Endometrial microvascular endothelial cells (primary cell): ENCODE measurements around the gene PCGF1. TPM values are rescaled to one million over a fixed set of nuclear protein-coding genes. Genes with fewer than 3 reads are reported as not detected.

Source experiments
- in situ Hi-C: cut with HindIII; loops from 2 replicates; pipeline ENCODE4 v1.10.0; 2017; ENCODE audit warnings: low sequenced_read_pairs, low pct_unique_long_range_greater_than_20kb; ENCODE audit errors: inconsistent ontology term
- total RNA-seq: library from RNA; depleted of rRNA; stranded (reverse); fragments of >200 nt; gene quantifications from one replicate; pipeline ENCODE4 v1.2.3, GENCODE V29; 2015; ENCODE audit errors: inconsistent ontology term

Gene PCGF1
- total RNA-seq, 1 donor from 2014 or later, result 17.2 TPM

DNA sequence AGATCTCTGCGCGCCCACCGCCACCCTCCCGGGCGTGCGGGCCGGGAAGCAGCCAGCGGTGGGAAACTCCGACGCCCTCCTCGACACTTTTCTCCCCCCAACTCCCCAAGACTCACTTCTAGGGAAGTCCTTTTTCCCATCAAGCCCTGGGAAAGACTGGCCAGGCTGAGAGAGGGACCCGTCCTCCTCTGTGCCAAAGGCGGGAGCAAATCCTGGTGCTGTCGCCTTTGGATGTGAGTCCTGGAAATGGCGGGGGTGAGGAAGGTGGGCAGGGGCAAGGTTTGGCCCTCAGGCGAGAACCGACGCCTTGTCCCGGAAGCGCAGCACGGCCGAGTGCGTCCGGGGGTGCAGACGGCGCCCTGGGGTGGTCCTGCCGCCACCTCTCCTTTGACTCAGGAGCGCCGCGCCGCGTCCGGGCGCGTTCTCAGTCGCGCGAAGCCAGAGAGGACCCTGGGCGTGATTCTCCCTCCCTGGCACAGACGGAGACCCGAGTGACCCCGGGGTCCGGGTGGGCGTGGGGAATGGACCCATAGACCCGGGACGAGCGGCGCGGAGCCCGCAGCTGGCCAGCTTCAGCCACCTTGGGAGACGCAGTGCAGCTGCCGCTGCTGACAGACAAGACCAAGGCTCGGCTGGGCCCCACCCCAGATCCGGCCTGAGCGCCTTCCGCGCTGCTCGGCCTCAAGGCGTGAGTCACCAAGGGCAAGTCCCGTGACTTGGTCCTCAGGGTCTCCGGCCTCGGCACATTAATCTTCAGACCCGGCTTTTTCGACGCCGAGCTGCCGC lies 4.6 kb downstream of the PCGF1 start:
- in situ Hi-C loops, result no loop called here

GRCh38 chr2:74502147-74502719 lies 5.3 kb downstream of the PCGF1 start:
- in situ Hi-C loops, result no loop called here

DNA sequence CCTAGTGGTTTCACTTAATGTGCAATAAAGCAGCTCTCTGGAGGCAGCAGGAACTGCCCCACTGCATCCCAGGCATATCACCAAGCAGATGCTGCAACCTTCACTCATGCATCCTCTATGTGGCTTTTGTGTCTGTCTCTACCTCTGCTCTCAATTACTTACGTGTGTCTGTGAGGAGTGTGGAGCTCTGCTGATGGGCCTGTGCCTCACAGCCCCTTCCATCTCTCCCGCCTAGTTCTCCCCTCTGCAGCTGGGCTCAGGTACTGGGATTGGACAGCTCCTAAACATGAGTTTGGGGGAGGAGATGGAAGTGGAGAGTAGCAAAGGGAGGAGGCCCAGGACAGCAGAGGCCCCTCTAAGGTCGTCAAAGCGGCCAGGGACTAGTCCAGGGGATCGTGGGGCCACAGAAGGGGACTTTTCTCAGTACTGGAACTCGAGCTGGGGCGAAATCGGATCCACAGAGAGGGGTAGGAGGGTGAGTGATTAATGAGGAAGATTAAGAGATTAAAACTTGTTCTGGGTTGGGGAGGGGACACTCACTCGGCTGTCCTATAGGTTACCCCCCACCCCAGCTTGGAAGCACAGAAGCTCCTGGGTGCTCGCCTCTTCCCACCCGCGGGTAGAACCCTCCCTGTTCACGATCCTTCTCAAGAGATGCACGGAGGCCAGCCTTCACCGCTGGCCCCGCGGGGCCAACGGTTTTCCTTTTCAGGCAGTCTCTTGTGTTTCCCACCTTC lies 6.0 kb downstream of the PCGF1 start:
- in situ Hi-C loops, result no loop called here

- in situ Hi-C loops, result no loop called here
These were observed 6.9 kb downstream of the PCGF1 start for GRCh38 chr2:74500578-74500946.

DNA sequence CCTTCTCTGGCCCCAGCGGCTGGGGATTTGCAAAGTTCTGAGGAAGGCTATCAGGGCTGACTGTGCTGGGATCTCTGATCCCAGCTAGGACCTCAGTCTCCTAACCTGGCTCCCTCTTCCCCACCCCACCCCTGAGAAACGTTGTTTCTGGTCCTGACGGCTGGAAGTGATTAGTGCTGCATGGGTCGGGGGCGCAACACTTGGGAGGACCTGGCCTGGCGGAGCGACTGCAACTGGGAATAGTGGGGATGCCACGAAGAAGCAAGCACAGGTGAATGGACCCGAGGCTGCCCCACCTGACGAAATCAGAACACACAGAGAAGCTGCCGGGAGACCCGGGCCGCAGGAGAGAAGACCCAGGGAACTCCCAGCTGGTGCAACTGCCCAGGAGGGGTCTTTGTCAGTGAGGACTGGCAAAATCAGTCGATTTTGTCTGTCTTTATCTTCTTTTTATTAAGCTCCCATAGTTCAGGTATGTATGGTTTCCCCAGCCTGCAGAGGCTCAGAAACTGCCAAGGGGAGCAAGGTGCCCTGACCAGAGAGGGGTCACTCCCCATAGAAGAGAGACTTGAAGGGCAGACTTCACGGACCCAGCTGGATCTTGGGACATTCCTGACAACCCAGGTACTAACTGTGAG lies 7.4 kb downstream of the PCGF1 start:
- in situ Hi-C loops, result no loop called here

DNA sequence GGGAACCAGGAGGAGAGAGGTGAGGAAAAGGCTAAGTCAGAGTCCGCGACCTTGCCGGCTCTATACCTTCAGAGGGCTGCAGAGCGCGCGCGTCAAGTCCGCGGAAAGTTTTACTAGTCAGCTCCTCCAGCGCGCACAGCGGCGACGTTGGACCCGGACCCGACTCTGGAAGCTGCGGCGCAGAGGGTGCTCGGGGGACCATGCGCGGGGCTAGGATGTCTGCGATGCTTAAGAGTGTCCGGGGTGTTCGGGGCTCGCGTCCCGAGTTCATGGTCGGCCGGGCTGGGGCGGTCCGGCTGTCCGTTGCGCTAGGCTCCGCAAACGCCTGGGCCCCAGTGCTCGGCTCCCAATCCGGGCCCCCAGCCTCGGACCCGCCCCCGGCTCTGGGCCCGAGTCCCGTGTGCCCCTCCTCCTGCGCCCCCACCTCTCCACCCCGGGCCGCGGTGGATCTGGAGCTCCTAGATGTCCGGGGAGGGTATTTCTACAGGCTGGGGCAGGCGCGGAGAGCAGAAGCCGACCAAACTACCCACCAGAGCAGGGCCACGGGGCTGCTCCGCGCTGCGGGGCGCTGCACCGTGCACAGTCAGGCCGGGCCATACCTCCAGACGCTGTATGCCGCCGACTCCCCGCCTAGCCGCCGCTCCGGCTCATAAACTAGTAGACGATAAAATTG lies 8.1 kb downstream of the PCGF1 start, which contains the start of gene LBX2:
Gene LBX2, minus strand, starts transcription at position 337 of the 673 bp plus-strand sequence. Its CDS starts 66 bp downstream, at position 271.
- in situ Hi-C loops, result no loop called here

DNA sequence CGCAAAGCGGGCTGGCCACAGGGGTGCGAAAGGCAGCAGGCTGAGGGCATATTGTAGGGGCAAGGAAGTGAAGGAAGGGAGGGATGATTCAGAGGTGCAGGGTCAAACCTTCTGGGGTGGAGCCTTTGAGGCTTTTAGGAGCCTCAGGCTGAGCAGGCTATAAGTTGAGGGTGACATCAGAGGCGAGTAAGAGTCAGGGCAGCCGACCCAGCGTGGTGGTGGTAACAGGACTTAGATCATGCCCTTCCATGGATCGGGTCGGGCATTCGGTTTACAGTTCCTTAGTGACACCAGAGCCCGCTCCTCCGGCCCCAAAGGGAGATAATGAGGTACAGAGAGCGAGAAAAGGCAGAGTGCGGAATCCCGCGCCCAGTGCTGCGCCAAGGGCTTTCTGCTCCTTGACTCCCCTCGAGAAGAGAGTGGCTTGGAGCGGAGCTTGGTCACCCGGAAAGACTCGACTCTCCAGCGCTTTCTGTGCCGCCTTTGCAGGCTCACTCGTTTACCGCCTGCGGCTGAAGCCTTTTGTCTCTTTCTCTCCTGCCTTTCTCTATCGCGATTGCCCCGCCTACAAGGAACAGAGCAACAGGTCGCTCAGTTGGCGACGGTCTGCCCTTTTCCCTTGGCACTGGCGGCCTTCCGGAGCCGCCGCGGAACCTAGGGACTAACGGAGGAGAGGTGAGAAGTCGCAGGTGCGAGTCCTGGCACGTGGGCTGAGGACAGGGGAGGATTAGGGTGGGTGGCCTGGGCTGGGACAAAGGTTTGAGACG lies 8.8 kb downstream of the PCGF1 start:
- in situ Hi-C loops, result no loop called here

DNA sequence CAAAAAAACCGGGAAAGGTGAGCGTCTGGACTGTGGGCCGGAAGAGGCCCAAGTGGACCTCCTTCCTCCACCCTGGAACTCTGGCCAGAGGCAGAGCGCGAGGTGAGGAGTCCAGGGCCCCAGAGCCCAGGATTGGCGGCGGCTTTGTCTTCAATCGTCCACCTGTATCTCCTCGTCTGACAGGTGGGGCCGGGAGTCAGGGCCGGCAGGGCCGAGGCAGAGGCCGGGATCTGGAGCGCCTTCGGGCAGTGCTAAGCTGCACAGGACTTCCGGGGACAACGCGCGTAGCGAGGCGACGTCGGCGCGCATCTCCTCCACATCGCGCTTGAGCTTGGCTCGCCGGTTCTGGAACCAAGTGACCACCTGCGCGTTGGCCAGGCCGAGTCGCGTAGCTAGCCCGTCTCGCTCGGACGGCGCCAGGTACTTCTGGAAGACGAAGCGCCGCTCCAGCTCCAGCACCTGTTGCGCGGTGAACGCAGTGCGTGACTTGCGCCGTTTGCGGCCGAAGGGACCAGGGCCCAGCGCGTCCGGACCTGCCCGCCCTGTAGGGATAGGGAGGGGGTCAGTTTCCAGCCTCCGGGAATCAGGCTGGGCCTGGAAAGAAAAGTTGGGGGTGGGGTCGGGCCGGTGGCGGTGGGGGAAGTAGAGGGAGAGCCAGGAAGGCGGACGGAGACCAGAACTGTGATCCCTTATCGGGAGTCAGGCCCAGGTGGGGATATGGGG lies 9.6 kb downstream of the PCGF1 start:
- in situ Hi-C loops, result no loop called here

DNA sequence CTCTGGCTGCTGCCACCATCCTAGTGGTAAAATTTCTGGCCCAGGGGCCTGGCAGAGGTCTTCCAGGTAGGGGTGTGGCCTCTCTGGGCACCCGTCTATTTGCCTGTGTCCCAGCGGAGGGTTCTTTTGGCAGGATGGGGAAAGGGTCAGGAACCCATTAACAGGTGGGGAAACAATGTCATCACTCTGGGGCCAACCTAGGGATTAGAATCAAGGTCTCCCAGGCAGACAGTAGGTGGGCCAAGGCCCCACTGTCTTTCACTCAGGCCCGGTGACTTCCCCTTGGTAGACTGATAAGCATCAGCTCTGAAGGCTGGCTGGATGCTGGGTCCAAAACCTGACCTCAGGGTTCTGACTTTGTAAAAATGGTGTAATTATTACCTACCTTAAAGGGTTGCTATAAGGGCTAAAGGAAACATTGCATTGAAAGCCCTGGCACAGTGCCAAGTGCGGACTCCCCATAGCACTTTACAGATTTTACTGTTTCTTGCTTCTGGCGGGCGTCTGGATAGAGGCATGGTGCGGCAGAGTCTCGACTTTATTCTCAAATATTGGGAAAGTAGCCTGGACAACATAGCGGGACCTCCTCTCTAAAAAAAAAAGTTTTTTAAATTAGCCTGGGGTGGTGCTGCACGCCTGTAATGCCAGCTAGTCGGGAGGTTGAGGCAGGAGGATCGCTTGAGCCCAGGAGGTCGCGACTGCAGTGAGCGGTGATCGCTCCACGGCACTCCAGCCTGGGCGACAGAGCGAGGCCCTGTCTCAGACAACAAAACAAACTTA lies 10.3 kb downstream of the PCGF1 start:
- in situ Hi-C loops, result no loop called here

DNA sequence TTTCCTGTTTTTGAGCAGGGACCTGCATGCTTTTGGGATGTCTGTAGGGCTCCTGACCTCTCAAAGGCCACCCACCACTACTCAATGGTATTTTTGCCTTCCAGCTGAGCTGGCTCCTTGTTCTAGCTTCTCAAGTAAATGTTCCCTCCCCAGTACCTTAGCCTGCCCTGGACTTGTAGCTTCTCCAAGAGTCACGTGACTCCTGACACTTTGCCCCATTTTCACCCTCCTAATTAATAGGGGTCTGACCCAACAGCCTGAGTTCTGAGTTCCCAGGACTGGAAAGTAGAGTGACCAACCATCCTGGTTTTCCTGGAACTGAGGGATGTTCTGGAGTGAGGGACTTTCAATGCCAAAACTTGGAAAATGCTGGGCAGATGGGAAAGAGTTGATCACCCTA lies 12.1 kb downstream of the PCGF1 start:
- in situ Hi-C loops, result no loop called here

DNA sequence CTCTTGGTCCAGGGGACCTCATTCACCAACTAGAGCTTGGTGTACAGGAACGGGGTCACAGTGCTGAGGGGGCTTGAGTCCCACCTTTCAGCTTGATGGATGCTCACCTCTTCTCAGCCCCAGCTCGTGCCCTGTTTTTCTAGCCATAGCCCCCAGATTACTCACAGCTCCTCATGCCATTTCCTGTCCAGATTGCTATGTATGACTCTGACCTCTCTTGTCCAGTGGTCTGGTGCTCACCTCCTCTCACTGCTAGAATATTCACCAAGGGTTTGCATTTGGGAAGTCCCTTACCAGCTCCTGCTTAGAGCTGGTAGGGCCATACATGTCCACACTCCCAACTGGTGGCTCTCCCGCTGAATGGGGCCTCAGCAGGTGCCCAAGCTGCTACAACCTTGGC lies 13.9 kb downstream of the PCGF1 start:
- in situ Hi-C loops, result no loop called here

- in situ Hi-C loops, result no loop called here
These were observed 15.6 kb downstream of the PCGF1 start for GRCh38 chr2:74491648-74492544.

GRCh38 chr2:74489906-74490305 lies 17.6 kb downstream of the PCGF1 start:
- in situ Hi-C loops, result no loop called here

DNA sequence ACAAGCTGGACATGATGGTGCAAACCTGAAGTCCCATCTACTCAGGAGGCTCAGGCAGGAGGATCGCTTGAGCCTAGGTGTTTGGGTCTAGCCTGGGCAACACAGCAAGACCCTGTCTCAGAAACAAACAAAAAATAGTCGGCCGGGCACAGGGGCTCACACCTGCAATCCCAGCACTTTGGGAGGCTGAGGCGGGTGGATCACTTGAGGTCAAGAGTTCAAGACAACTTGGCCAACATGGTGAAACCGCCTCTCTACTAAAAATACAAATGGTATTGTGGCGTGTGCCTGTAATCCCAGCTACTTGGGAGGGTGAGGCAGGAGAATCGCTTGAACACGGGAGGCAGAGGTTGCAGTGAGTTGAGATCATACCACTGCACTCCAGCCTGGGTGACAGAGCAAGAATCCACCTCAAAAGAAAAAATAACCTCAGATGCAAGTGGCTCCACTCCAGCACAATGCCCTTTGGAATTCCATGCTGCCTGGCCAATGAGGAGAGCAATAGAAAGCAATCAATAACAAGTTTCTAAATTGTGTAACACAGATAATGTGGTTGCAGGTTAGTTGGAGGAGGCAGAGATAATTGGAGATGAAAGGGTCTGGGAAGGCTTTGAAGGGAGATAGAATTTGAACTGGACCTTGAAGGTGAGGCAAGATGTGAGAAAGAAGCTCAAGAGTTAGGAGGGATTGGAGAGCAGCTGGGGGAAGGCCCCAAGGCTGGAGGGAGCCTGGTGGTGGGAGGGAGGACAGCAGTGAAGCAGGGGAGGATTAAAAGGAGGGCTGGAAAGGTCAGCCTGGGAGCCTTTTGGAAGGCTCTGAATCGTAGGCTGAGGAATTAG lies 18.6 kb downstream of the PCGF1 start:
- in situ Hi-C loops, result no loop called here

DNA sequence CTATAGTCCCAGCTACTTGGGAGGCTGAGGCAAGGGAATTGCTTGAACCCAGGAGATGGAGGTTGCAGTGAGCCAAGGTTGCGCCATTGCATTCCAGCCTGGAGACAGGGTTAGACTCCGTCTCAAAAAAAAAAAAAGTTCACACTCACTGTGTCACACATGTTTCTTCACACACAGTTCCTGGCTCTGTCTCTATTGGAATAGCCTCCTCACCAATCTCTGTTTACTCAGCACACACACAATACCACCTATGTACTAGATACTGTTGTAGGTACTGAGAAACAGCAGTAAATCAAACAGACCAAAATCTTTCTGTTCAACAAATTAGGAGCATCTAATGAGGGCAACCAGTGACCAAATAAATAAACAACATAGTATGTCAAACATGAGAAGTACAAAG lies 21.4 kb downstream of the PCGF1 start:
- in situ Hi-C loops, result no loop called here
